IMR-90 (cell line): Measurements from ENCODE around the gene RAD51B. TPM values are rescaled to one million over a fixed set of nuclear protein-coding genes. Genes with fewer than 3 reads are reported as not detected.

Experiments
- ATAC-seq: fragments of 200-7000 bp; cut with Tn5 transposase; 2 replicates; pipeline ENCODE4 v1.9.1; 2020; ENCODE audit warnings: low read depth, mild to moderate bottlenecking, moderate library complexity
- BruUV-seq: library from RNA; stranded (reverse); fragments of 400-500 nt; replicated peaks from 2 replicates; lab custom pipeline; 2021; lab: Mats Ljungman, UMichigan
- CTCF ChIA-PET: fragments of 300-600 bp; formaldehyde crosslinking; extraction: SDS; loops from one replicate; lab custom pipeline; 2021; ENCODE audit warnings: antibody characterized with exemption; lab: Yijun Ruan, JAX
- POLR2A ChIA-PET: fragments of 300-600 bp; sonication (Branson Sonifier 250); formaldehyde crosslinking; loops from one replicate; lab custom pipeline; 2022; ENCODE audit warnings: antibody characterized with exemption; ENCODE audit not compliant: unreplicated experiment; lab: Charles Lee
- DNase-seq: peaks from one replicate; pipeline ENCODE4 v3.0.0; 2013
- H2AFZ ChIP-seq: replicated peaks from 2 replicates; pipeline ENCODE3; 2013; ENCODE audit warnings: low read length, mild to moderate bottlenecking; ENCODE audit not compliant: poor library complexity
- H2AK5ac ChIP-seq: 2 replicates; pipeline ENCODE4 v1.6.1; 2013; ENCODE audit warnings: low read depth, low read length, inconsistent platforms
- H2AK9ac ChIP-seq: replicated peaks from 2 replicates; pipeline ENCODE3; 2013; ENCODE audit warnings: mild to moderate bottlenecking, low read depth, low read length, moderate library complexity; ENCODE audit not compliant: poor library complexity
- H2BK120ac ChIP-seq: 2 replicates; pipeline ENCODE4 v1.6.1; 2013; ENCODE audit warnings: low read depth, low read length, inconsistent platforms
- H2BK15ac ChIP-seq: 3 replicates; pipeline ENCODE4 v1.6.1; 2013; ENCODE audit warnings: low read depth, low read length, inconsistent platforms
- H2BK20ac ChIP-seq: 2 replicates; pipeline ENCODE4 v1.6.1; 2013; ENCODE audit warnings: low read depth, mild to moderate bottlenecking, inconsistent platforms, low read length, moderate library complexity
- H2BK5ac ChIP-seq: 2 replicates; pipeline ENCODE4 v1.6.1; 2013; ENCODE audit warnings: mild to moderate bottlenecking, low read depth, low read length, inconsistent platforms; ENCODE audit not compliant: poor library complexity, severe bottlenecking
- H3K14ac ChIP-seq: replicated peaks from 2 replicates; pipeline ENCODE4 v1.6.1; 2013; ENCODE audit warnings: low read depth, low read length, inconsistent platforms
- H3K18ac ChIP-seq: 2 replicates; pipeline ENCODE4 v1.6.1; 2013; ENCODE audit warnings: low read depth, low read length, control low read depth
- H3K23ac ChIP-seq: 2 replicates; pipeline ENCODE4 v1.6.1; 2013; ENCODE audit warnings: low read depth, low read length, inconsistent platforms
- H3K27ac ChIP-seq: 2 replicates; pipeline ENCODE4 v1.5.1; 2013; ENCODE audit warnings: mild to moderate bottlenecking, control low read depth, low read length; ENCODE audit not compliant: insufficient read depth
- H3K27me3 ChIP-seq: 2 replicates; pipeline ENCODE4 v1.6.1; 2013; ENCODE audit warnings: low read length; ENCODE audit not compliant: control insufficient read depth, insufficient read depth
- H3K36me3 ChIP-seq: 2 replicates; pipeline ENCODE4 v1.6.1; 2013; ENCODE audit warnings: low read length, mixed read lengths; ENCODE audit not compliant: control insufficient read depth, insufficient read depth
- H3K4ac ChIP-seq: 2 replicates; pipeline ENCODE4 v1.6.1; 2013; ENCODE audit warnings: low read depth, low read length, inconsistent platforms
- H3K4me1 ChIP-seq: 2 replicates; pipeline ENCODE4 v1.6.1; 2013; ENCODE audit warnings: low read length, mixed read lengths; ENCODE audit not compliant: control insufficient read depth, insufficient read depth
- H3K4me2 ChIP-seq: 2 replicates; pipeline ENCODE4 v1.6.1; 2013; ENCODE audit warnings: low read depth, mild to moderate bottlenecking, control low read depth, low read length, moderate library complexity
- H3K4me3 ChIP-seq: 2 replicates; pipeline ENCODE4 v1.5.1; 2013; ENCODE audit warnings: low read depth, mild to moderate bottlenecking, control low read depth, low read length, moderate library complexity; ENCODE audit not compliant: insufficient read depth
- H3K56ac ChIP-seq: 2 replicates; pipeline ENCODE4 v1.6.1; 2013; ENCODE audit warnings: low read length, inconsistent platforms; ENCODE audit not compliant: insufficient read depth; ENCODE audit errors: extremely low read depth
- H3K79me1 ChIP-seq, 2 experiments: 2 replicates each; pipeline ENCODE4 v1.6.1; 2013; ENCODE audit warnings: low read length in 2 of 2, inconsistent platforms in 1 of 2, low read depth in 1 of 2
- H3K9ac ChIP-seq: 2 replicates; pipeline ENCODE4 v1.6.1; 2013; ENCODE audit warnings: low read depth, low read length, control low read depth
- H3K9me1 ChIP-seq: 2 replicates; pipeline ENCODE4 v1.6.1; 2013; ENCODE audit warnings: low read length, inconsistent platforms; ENCODE audit not compliant: insufficient read depth
- H3K9me3 ChIP-seq: 2 replicates; pipeline ENCODE4 v1.6.1; 2013; ENCODE audit warnings: low read length; ENCODE audit not compliant: control insufficient read depth, insufficient read depth
- H4K20me1 ChIP-seq: 2 replicates; pipeline ENCODE4 v1.6.1; 2013; ENCODE audit warnings: low read length, inconsistent platforms; ENCODE audit not compliant: insufficient read depth
- H4K5ac ChIP-seq: 2 replicates; pipeline ENCODE4 v1.6.1; 2013; ENCODE audit warnings: mild to moderate bottlenecking, low read depth, low read length, control low read depth
- H4K8ac ChIP-seq, 2 experiments: 2 replicates each; pipeline ENCODE4 v1.6.1; 2013; ENCODE audit warnings: low read depth in 2 of 2, low read length in 2 of 2, control low read depth in 1 of 2, inconsistent platforms in 1 of 2
- H4K91ac ChIP-seq: 2 replicates; pipeline ENCODE4 v1.6.1; 2013; ENCODE audit warnings: low read depth, low read length, inconsistent platforms; ENCODE audit not compliant: insufficient read depth
- CTCF ChIP-seq: conservative IDR thresholded peaks from 2 replicates; pipeline ENCODE4 v1.5.1; 2012; ENCODE audit warnings: mild to moderate bottlenecking, low read depth, low read length, improper control_type of control experiment
- FOS ChIP-seq: fragments of 150-350 bp; IDR thresholded peaks from 2 replicates; pipeline ENCODE4 v1.6.1; 2016; ENCODE audit warnings: low read depth, low read length
- RAD21 ChIP-seq: IDR thresholded peaks from 2 replicates; pipeline ENCODE4 v1.6.1; 2012; ENCODE audit warnings: low read length, improper control_type of control experiment
- WGBS, 2 experiments: methylation state at CpG; one replicate each; pipeline versions ENCODE4 v1.1.5 to v1.1.7; 2013; ENCODE audit warnings: missing lambda C conversion rate in 2 of 2; ENCODE audit not compliant: insufficient read length in 1 of 2; ENCODE audit errors: extremely low coverage in 2 of 2; 5-methylcytosine and 5-hydroxymethylcytosine counted together
- dilution Hi-C: fragments of 300-500 bp; cut with HindIII; formaldehyde crosslinking; loops from one replicate; pipeline ENCODE4 v1.14.3; 2018; ENCODE audit warnings: low sequenced_read_pairs; ENCODE audit not compliant: unreplicated experiment
- in situ Hi-C: fragments of 300-500 bp; cut with MboI; formaldehyde crosslinking; loops from 3 replicates; pipeline ENCODE4 v1.14.3; 2019; ENCODE audit warnings: low sequenced_read_pairs, inconsistent platforms, mixed read lengths
- intact Hi-C: fragments of 100-400 bp; cut with micrococcal nuclease; formaldehyde crosslinking; loops from 2 replicates; pipeline ENCODE4 v1.10.0; 2022
- polyA plus RNA-seq, 3 experiments: library from polyadenylated mRNA; depleted of rRNA; stranded (reverse); fragments of >200 nt; gene quantifications; 2 replicates each; pipeline ENCODE4 v1.2.3, GENCODE V29; 2012; ENCODE audit warnings: low replicate concordance in 1 of 3
- total RNA-seq: library from RNA; depleted of rRNA; stranded (reverse); fragments of >200 nt; gene quantifications from 2 replicates; pipeline ENCODE4 v1.2.3, GENCODE V29; 2012

The RAD51B gene
- total and polyA plus RNA-seq, 2 of the 4 experiments (the other 2 are of a cell fraction), result 5.1 to 18.8 TPM

DNA sequence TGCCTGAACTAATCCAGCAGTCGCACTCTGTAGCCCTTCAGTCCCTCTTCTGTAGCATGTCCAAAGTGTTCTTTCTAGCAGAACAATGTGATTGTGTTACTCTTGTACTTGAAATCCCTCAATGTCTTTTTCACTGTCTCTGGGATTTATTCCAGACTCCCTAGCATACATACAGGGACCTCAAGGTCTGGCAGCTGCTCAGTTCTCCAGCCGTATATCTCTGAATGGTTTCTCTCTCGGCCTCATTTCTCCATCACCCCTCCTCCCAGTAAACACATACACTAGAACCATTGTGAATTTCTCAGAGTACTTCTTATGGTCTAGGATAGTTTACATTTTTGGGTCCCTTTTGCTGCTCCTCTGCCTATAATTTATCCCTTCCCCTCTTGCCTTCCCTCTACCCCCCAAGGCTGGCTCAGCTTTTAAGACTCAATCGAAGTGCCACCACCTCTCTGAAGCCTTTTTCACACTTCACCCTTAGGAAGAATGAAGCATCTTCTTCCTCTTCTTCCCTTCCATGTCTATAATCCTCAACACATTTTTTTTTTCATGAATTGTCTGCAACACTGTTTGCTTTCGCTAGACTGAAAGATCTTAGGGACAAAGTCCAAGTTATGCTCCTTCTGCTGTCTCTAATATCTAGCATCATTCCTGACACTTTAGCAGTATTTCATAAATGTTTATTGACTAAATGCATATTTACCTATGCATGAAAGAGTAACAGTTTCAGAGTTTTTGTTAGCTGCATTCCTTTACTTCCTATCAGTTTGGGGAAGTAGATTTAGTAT is 527.2 kb downstream of the RAD51B start:
- no TSS peak for BruUV-seq
- intact Hi-C loops, result no loop called here
- no peak overlapping the region for H3K4me2 ChIP-seq
- no peaks in the 10 kb centered on the region for H3K36me3 ChIP-seq
- peaks cover 11% of the 10 kb centered on the region for H3K4me1 ChIP-seq
- H2BK15ac ChIP-seq, result no peak overlapping the region; the same call in 2 of the 3 replicates
- no peak overlapping the region for H3K27ac ChIP-seq
- no peak overlapping the region for H3K4me3 ChIP-seq
- H4K5ac ChIP-seq, result no peak overlapping the region
- H3K18ac ChIP-seq, result peak overlapping the region; percentile 33; the same call in 1 of the 2 replicates
- WGBS, 2 experiments, result 0% methylated on average over 1 of the region's 5 CpGs; no CpG with 5 or more reads in 1 of the 2 experiments
- no peak overlapping the region for H3K56ac ChIP-seq
- no peaks in the 10 kb centered on the region for H3K79me1 ChIP-seq
- H2BK120ac ChIP-seq, result no peak overlapping the region
- H3K23ac ChIP-seq, result no peak overlapping the region
- no peak overlapping the region for H3K9ac ChIP-seq
- no peak for ATAC-seq
- H3K9me1 ChIP-seq, result no peaks in the 10 kb centered on the region
- H3K9me3 ChIP-seq, result no peaks in the 10 kb centered on the region; the same call in 1 of the 2 replicates
- DNase-seq, result no peak
- H4K8ac ChIP-seq, result no peak overlapping the region
- peak overlapping the region; percentile 73; the same call in 1 of the 2 replicates for H2AK5ac ChIP-seq
- POLR2A ChIA-PET, result no interaction called here
- H2AFZ ChIP-seq, result no peak overlapping the region
- H4K91ac ChIP-seq, result no peak overlapping the region
- TF ChIP-seq RAD21 (no peak), FOS (no peak), CTCF (no peak)
- CTCF ChIA-PET, result no interaction called here
- H3K14ac ChIP-seq, result no peak overlapping the region
- dilution Hi-C loops, result no loop called here
- H2BK20ac ChIP-seq, result 0 out of 2 replicates have a peak overlapping the region, but pooled peaks have one; percentile 35
- no peaks in the 10 kb centered on the region for H4K20me1 ChIP-seq
- no peak overlapping the region for H2BK5ac ChIP-seq
- no peak overlapping the region for H2AK9ac ChIP-seq
- H3K4ac ChIP-seq, result peak overlapping the region; percentile 43; the same call in 1 of the 2 replicates
- H3K27me3 ChIP-seq, result no peaks in the 10 kb centered on the region
- in situ Hi-C loops, result no loop called here
